SK-N-MC (cell line): ENCODE results near the gene GPR158.

Experiments used
- EZH2 ChIP-seq: fragments of 200-600 bp; sonication (generic); IDR thresholded peaks from one replicate; pipeline ENCODE4 v1.6.1; 2017; ENCODE audit warnings: antibody characterized with exemption
- FOXP2 ChIP-seq: optimal IDR thresholded peaks from 2 replicates; pipeline ENCODE3; 2011; ENCODE audit warnings: mild to moderate bottlenecking, moderate library complexity; ENCODE audit not compliant: insufficient read depth; ENCODE audit errors: extremely low read length, control extremely low read depth
- POLR2AphosphoS5 ChIP-seq: IDR thresholded peaks from 2 replicates; pipeline ENCODE4 v1.6.1; 2012; ENCODE audit warnings: mild to moderate bottlenecking, low read depth, low read length, borderline replicate concordance

DNA sequence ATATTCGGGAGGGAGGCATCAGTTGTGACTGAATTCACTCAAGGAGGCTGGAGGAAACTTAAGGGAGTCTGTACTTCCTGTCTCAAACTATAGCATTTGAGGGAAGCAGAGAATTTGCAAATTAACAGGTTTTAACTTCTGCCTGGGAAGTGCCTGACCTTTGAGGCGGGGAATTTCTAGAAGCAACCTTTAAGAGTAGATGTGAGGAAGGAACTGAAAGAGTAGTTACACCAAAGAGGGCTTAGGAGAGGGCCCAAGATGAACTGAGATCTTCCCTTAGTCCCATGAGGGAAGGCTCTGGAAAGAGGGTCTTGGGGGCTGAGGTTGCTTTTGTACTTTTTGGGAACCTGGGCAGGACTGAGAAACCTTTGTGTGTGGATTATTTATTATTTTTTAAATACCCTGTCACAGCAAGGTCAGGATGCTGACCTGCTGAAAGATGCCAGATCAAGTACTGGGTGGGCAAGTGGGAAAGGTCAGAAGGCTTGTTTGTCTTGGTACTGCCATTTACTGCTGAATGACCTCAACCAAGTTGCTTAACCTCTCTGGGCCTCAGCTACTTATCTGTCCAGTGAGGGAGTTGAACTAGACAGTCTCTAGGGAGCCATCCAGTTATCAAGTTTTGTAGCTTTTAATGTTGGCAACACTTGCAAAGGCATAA is 2.4 kb downstream of the GPR158 start:
- TF ChIP-seq POLR2AphosphoS5 (no peak), EZH2 (no peak), FOXP2 (no peak)
